ENCODE results near the gene PHPT1.

The PHPT1 gene

DNA sequence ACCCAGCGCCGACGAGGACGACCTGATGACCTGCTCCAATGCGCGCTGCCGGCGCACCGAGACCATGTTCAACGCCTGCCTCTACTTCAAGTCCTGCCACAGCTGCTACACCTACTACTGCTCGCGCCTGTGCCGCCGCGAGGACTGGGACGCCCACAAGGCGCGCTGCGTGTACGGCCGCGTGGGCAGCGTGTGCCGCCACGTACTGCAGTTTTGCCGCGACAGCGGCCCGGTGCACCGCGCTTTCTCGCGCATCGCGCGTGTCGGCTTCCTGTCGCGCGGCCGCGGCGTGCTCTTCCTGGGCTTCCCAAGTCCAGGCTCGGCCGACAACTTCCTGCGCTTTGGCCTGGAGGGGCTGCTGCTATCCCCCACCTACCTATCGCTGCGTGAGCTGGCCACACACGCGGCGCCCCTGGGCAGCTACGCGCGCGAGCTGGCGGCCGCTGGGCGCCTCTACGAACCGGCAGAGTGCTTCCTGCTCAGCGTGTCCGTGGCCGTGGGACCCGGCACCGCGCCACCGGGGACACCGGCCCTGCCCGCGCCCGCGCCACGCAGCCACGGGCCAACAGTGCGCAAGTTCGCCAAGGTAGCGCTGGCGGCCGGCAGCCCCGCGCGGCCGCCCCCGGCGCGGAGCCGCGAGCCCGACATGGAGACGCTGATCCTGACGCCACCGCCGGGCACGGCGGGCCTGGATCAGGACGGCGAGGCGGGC lies 2.7 kb upstream of the PHPT1 start:
- TF ChIP-seq ZNF274 (IDR thresholded peaks at IDR 0.05; ENCODE audit: low read depth, low read length): no peak
- H3K4me3 ChIP-seq (ENCODE audit: low read length): no peak overlapping the region

DNA sequence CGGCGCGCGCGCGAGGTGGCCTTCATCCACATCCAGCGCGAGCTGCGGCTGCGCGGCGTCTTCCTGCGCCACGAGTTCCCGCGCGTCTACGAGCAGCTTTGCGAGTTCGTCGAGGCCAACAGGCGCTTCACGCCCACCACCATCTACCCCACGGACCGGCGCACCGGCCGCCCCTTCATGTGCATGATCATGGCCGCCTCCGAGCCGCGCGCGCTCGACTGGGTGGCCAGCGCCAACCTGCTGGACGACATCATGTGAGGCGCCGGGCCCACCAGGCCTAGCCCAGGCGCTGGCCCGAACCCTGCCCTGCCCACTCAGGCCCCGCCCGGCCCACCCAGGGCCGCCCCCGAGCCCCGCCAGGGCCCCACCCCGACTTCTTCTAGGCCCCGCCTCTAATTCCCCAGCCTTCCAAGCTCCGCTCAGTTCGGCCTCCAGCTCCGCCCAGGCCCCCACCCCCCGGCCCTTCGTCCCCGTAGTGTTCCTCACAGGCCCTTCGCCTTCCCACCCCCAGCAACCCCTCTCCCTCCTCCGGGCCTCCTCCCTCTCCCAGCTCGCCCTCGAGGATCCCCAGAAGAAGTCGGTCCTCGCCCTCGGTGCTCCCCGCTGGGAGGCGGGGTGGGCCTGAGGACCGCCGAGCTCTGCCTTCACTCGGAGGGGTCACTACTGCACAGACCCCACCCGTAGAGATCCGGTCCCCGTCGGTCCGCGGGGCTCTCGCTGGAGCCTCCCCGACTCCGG lies 2.0 kb upstream of the PHPT1 start:
- H3K4me3 ChIP-seq (ENCODE audit: low read length): peak overlapping the region; percentile 79; the same call in 1 of the 2 replicates
- TF ChIP-seq ZNF274 (IDR thresholded peaks at IDR 0.05; ENCODE audit: low read depth, low read length): no peak

DNA sequence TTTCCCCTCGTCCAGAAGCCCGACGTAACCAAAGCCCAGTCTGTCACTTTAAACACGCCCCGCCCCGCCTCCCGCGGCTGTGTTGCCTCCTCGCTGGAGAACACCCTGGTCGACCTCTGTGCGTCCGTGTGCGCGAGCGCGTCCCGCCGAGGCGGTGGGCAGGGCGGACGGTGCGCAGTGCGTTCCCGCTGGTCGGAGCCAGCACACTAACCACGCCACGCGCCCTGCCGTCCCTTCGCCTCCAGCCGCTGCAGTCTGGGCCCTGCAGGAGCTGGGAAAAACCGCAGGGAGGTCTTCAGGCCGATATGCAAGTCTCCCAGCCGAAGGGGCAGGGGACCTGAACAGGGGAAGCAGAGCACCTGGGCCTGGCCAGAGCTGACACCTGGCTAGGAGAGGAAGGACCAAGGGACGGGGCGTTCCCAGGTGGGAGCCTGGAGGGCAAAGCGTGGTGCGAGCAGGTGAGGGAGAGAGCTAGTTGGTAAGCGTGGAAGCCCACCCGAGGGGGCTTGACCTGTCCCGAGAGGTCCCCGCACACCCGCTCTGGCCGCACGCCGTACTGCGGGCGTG lies 1.3 kb upstream of the PHPT1 start:
- H3K4me3 ChIP-seq (ENCODE audit: low read length): peak overlapping the region; percentile 79
- no peak for TF ChIP-seq ZNF274 (IDR thresholded peaks at IDR 0.05; ENCODE audit: low read depth, low read length)

DNA sequence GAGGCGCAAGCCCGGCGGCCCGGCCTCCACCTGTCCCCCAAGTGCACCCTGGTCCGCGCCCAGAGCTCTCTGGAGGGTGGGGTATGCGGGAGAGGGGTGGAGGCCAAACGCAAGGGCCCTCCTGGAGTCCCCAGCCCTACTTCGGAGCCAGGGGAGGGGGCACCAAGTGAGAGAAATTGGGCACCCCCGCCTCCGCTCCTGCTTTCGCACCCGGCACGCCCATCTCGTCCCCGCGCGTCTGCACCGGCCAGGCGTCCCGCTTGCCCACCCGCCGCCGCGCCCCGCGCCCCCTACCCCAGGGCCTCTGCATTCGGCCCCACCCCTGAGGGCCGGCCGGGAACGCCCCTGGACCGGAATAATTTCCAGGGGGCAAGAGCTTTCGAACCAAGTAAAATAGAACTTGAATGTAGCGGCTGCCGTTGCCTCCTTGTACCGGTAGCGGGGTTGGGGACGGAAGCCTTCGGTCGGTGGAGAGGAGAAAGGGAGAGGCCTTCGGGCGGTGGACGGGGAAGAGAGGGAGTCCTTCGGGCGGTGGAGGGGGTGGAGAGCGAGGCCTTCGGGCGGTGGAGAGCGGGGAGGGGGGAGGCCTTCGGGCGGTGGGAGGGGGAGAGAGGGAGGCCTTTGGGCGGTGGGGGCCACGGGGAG lies 694 bp upstream of the PHPT1 start:
- peak overlapping the region; percentile 79 for H3K4me3 ChIP-seq (ENCODE audit: low read length)
- no peak for TF ChIP-seq ZNF274 (IDR thresholded peaks at IDR 0.05; ENCODE audit: low read depth, low read length)

DNA sequence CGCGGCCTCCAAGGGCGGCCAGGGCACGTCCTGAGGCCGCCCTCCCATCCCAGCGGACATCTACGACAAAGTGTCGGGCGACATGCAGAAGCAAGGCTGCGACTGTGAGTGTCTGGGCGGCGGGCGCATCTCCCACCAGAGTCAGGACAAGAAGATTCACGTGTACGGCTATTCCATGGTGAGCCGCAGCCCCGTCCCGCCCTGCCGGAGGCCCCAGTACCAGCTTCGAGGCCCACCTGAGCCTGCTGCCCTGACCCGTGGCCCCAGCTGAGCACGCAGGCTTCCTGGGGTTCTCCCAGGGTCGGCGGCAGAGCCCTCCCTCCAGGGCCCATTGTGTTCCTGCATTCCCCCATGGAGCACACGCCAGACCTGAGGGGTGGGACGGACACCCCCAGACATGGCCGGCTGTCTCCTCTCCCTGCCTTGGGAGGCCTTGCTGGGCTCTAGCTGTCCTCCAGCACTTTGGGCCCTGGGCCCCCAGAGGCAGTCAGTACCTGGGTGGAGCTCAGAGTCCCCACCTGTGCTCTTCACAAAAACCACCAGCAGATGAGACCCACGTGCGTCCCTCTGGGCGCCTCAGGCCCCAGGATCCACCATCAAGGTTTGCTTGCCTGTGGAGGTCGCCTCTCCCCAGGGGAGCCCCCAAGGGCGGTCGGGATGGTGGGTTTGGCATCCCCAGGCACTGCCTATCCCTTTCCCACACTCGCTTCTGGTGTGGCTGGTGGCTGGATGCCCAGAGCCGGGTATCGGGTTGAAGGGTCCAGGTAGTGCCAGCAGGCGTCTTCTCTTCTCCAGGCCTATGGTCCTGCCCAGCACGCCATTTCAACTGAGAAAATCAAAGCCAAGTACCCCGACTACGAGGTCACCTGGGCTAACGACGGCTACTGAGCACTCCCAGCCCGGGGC lies 1.0 kb downstream of the PHPT1 start:
- no peak for TF ChIP-seq ZNF274 (IDR thresholded peaks at IDR 0.05; ENCODE audit: low read depth, low read length)

DNA sequence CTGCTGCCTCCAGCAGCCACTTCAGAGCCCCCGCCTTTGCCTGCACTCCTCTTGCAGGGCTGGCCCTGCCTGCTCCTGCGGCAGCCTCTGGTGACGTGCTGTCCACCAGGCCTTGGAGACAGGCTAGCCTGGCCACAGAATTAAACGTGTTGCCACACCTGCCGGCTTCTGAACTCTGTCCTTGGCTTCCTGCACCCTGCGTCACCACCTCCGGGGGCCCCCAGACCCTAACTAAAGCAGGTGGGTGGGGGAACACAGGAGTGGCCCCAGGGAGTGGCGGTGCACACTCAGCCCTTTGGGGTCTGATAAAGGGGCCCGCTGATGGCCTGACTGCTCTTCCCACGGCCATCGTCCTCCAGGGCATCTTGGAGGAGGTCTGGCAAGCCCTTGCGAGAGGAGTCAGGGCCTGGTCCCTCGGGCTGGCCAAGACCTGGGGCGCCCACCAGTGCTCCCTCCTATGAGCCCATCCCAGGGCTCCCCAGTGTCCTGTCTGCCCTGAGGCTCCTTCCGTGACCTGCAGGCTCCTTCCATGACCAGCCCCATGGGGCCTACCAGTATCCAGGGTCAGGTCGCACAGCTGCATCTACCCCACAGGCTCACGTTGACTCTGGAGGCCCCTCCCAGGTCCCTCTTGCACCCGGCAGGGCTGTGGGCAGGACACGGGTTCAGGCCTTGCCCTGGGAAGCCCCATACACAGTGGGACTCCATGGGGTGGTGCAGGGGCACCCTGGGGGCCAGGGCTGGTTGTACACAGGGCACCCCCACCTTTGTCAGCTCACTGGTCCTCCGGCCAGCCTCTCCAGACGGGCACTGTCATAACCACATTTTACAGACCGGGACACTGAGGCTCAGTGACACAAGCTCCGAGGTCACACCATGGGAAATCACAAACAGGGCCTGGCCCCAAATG lies 1.9 kb downstream of the PHPT1 start:
- no peak overlapping the region for H3K4me3 ChIP-seq (ENCODE audit: low read length)

More for the DNA sequence above, 1.0 kb downstream of the PHPT1 start:
- peak overlapping the region; percentile 64 for H3K4me3 ChIP-seq (ENCODE audit: low read length)

DNA sequence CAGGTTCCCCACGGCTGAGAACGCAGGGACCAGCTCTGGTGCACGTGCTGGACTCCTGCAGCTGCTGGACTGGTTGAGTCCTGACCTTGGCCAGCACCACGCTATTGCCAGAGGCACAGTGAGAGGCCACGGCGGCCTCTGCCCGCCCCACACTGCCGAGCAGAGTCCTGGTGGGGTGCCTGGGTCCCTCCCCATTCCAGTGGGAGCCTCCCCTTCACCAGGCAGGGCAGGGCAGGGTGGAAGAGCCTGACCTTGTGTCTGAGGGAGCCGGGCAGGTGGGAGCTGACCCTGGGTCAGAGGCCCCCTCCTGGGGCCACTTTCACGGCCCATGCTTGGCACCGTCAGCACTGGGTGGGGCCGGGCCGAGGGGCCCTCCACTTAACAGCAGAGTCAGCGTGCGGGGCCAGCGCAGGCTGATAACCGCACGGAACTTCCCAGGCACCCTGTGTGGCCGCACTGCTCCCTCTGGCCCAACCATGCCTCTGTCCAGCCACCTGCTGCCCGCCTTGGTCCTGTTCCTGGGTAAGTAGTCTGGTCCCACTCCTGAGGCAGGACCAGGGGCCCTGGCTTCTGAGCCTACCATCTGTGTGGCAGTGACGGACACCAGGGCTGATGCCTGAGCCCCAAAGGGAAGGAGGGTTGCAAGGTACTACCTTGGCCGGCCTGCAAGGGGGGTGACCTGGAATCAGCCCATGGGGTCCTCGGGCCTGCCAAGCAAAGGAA lies 2.9 kb downstream of the PHPT1 start, which contains the start of gene MAMDC4:
MAMDC4 (plus strand) TSS at position 406 of the 723 bp plus-strand sequence; CDS start at position 477, 71 bp downstream.
- no peak within 1 kb of the TSS for H3K4me3 ChIP-seq (ENCODE audit: low read length)
- TF ChIP-seq ZNF274 (IDR thresholded peaks at IDR 0.05; ENCODE audit: low read depth, low read length): no peak

More for the DNA sequence above, 1.9 kb downstream of the PHPT1 start:
- TF ChIP-seq ZNF274 (IDR thresholded peaks at IDR 0.05; ENCODE audit: low read depth, low read length): no peak

DNA sequence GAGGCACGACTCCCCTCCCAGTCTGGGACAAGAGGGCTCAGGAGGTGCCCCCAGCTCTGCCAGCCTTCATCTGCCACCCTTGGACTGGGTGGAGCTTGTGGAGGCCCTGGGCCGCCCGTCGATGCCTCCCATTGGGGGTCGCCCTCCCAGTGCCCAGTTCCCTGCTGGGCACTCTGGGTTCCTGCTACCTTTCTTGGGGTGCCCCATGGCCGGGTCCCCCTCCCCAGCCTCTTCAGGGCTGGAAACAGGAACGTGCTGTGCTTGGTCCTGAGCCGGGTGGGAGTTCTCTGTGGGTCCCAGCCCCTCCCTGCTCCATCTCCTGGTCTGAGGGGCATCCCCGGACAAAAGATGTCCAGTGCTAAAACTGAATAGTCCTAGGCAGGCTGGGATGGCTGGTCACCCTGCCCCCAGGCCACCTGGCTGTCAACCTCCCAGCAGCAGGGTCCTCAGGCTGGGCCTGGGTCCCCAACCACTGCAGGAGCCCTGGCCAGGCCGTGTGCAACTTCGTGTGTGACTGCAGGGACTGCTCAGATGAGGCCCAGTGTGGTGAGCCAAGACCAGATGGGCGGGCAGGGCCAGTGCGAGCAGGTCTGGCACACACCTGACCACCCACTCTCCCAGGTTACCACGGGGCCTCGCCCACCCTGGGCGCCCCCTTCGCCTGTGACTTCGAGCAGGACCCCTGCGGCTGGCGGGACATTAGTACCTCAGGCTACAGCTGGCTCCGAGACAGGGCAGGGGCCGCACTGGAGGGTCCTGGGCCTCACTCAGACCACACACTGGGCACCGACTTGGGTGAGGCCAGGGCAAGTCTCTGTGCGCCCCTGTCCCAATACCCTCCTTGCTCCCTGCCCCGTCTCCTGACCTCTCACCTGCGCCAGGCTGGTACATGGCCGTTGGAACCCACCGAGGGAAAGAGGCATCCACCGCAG lies 3.7 kb downstream of the PHPT1 start:
- TF ChIP-seq ZNF274 (IDR thresholded peaks at IDR 0.05; ENCODE audit: low read depth, low read length): no peak
- H3K4me3 ChIP-seq (ENCODE audit: low read length): no peak overlapping the region

DNA sequence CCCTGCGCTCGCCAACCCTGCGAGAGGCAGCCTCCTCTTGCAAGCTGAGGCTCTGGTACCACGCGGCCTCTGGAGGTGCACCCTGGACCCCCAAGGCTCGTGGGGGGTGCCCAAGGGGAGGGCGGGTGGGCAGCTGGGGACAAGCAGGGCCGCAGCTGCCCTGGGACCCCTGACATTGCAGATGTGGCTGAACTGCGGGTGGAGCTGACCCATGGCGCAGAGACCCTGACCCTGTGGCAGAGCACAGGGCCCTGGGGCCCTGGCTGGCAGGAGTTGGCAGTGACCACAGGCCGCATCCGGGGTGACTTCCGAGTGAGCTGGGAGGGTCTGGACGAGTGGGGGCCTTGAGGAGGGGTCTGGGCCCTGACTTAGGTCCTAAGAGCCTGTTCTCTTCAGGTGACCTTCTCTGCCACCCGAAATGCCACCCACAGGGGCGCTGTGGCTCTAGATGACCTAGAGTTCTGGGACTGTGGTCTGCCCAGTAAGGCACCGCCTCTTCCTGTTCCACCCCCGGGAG lies 4.4 kb downstream of the PHPT1 start:
- no peak for TF ChIP-seq ZNF274 (IDR thresholded peaks at IDR 0.05; ENCODE audit: low read depth, low read length)
- no peak overlapping the region for H3K4me3 ChIP-seq (ENCODE audit: low read length)

DNA sequence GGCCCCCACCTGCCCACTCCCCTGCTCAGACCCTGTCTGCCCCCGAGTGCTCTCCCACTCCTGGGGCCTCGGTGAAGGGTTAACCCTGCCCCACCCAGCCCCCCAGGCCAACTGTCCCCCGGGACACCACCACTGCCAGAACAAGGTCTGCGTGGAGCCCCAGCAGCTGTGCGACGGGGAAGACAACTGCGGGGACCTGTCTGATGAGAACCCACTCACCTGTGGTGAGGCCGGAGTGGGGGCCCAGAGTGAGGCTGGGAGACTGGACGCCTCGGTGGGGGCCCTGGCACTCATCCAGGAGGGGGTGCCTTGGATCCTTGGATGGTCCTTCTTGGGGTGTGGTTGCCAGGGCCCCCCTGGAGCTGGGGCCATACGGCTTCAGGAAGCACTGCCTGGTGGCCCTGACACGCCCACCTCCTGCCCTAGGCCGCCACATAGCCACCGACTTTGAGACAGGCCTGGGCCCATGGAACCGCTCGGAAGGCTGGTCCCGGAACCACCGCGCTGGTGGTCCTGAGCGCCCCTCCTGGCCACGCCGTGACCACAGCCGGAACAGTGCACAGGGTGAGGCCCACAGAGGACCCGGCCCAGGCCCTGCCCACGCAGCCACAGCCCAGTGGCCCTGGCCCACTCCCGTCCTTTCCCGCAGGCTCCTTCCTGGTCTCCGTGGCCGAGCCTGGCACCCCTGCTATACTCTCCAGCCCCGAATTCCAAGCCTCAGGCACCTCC lies 5.1 kb downstream of the PHPT1 start:
- no peak for TF ChIP-seq ZNF274 (IDR thresholded peaks at IDR 0.05; ENCODE audit: low read depth, low read length)
- no peak overlapping the region for H3K4me3 ChIP-seq (ENCODE audit: low read length)

Measured in GM08714 (cell line).